ENCODE data around the gene IL17D. TPM values are rescaled to one million over a fixed set of nuclear protein-coding genes. Genes with fewer than 3 reads are reported as not detected.

IL17D gene
- polyA plus RNA-seq, 1 experiment, result 0.48 TPM

- no peak for TF ChIP-seq CTCF (IDR thresholded peaks at IDR 0.05; ENCODE audit: insufficient read depth, low read depth, low read length)
- no peak overlapping the region for H3K4me3 ChIP-seq (ENCODE audit: low read depth, low read length)
- no peak for DNase-seq (ENCODE audit: low read depth)
- ChIA-PET POLR2A (no interaction called here), CTCF (interaction anchor here (1.2 kb wide), 1 partner anchor 9 kb away, joined by 3 read pairs; no protein-coding TSS in a partner anchor)
- H3K36me3 ChIP-seq (ENCODE audit: control insufficient read depth, insufficient read depth, low read length), result no peaks in the 10 kb centered on the region
- H3K27me3 ChIP-seq (ENCODE audit: control insufficient read depth, insufficient read depth, low read length), result peaks cover 3% of the 10 kb centered on the region; the same call in 1 of the 2 replicates
These were observed 14.4 kb downstream of the IL17D start for GRCh38 chr13:20717581-20718542.

GRCh38 chr13:20718958-20719566, 15.6 kb downstream of the IL17D start:
- no peak for DNase-seq (ENCODE audit: low read depth)
- TF ChIP-seq CTCF (IDR thresholded peaks at IDR 0.05; ENCODE audit: insufficient read depth, low read depth, low read length), result no peak
- peaks cover 3% of the 10 kb centered on the region; the same call in 1 of the 2 replicates for H3K27me3 ChIP-seq (ENCODE audit: control insufficient read depth, insufficient read depth, low read length)
- ChIA-PET CTCF (no interaction called here), POLR2A (no interaction called here)
- no peaks in the 10 kb centered on the region for H3K36me3 ChIP-seq (ENCODE audit: control insufficient read depth, insufficient read depth, low read length)
- no peak overlapping the region for H3K4me3 ChIP-seq (ENCODE audit: low read depth, low read length)

- no peak overlapping the region for H3K4me3 ChIP-seq (ENCODE audit: low read depth, low read length)
- H3K36me3 ChIP-seq (ENCODE audit: control insufficient read depth, insufficient read depth, low read length), result no peaks in the 10 kb centered on the region
- ChIA-PET POLR2A (no interaction called here), CTCF (interaction anchor here (1.2 kb wide), 1 partner anchor 109 kb away, joined by 4 read pairs; no protein-coding TSS in a partner anchor)
- TF ChIP-seq CTCF (IDR thresholded peaks at IDR 0.05; ENCODE audit: insufficient read depth, low read depth, low read length), result no peak
- no peak for DNase-seq (ENCODE audit: low read depth)
- H3K27me3 ChIP-seq (ENCODE audit: control insufficient read depth, insufficient read depth, low read length), result peaks cover 3% of the 10 kb centered on the region; the same call in 1 of the 2 replicates
These were observed 16.3 kb downstream of the IL17D start for GRCh38 chr13:20719783-20720182.

GRCh38 chr13:20720499-20720898, 17.0 kb downstream of the IL17D start:
- H3K36me3 ChIP-seq (ENCODE audit: control insufficient read depth, insufficient read depth, low read length), result no peaks in the 10 kb centered on the region
- ChIA-PET CTCF (interaction anchor here (1.2 kb wide), 1 partner anchor 108 kb away, joined by 4 read pairs; no protein-coding TSS in a partner anchor), POLR2A (no interaction called here)
- H3K4me3 ChIP-seq (ENCODE audit: low read depth, low read length), result no peak overlapping the region
- H3K27me3 ChIP-seq (ENCODE audit: control insufficient read depth, insufficient read depth, low read length), result peaks cover 3% of the 10 kb centered on the region; the same call in 1 of the 2 replicates
- DNase-seq (ENCODE audit: low read depth), result no peak
- TF ChIP-seq CTCF (IDR thresholded peaks at IDR 0.05; ENCODE audit: insufficient read depth, low read depth, low read length), result no peak

- TF ChIP-seq CTCF (IDR thresholded peaks at IDR 0.05; ENCODE audit: insufficient read depth, low read depth, low read length), result no peak
- no peak for DNase-seq (ENCODE audit: low read depth)
- POLR2A ChIA-PET, result no interaction called here
- Histone ChIP-seq H3K4me3 (ENCODE audit: low read depth, low read length) (no peak overlapping the region; the same call in 1 of the 2 replicates), H3K27me3 (ENCODE audit: control insufficient read depth, insufficient read depth, low read length) (peaks cover 3% of the 10 kb centered on the region; the same call in 1 of the 2 replicates), H3K36me3 (ENCODE audit: control insufficient read depth, insufficient read depth, low read length) (no peaks in the 10 kb centered on the region)
- CTCF ChIA-PET, result interaction anchor here (1.2 to 1.3 kb wide), 3 partner anchors 9 to 108 kb away, joined by 3 to 4 read pairs (median 4); no protein-coding TSS in a partner anchor
These were observed 17.6 kb downstream of the IL17D start for GRCh38 chr13:20721058-20721453.
